Daoy (cell line): ENCODE results near the gene MYH7. TPM values are rescaled to one million over a fixed set of nuclear protein-coding genes. Genes with fewer than 3 reads are reported as not detected.
"Not testable (repeated sequence)": the region's sequence is repeated elsewhere in the genome, so short reads cannot be mapped to it uniquely, and the experiment has no call there.

Experiments
- DNase-seq: peaks from one replicate; pipeline ENCODE4 v3.0.0-alpha.2; 2015; ENCODE audit warnings: low read depth
- total RNA-seq: library from RNA; depleted of rRNA; stranded (reverse); fragments of >200 nt; shearing (Covaris generic); gene quantifications from 2 replicates; pipeline ENCODE4 v1.2.3, GENCODE V29; 2014

Gene MYH7
- total RNA-seq, 1 experiment from 2014 or later, result not detected

- DNase-seq, result no peak
Observed at GRCh38 chr14:23387916-23388882, 47.3 kb downstream of the MYH7 start.

- no peak for DNase-seq
Observed at GRCh38 chr14:23386999-23387398, 48.5 kb downstream of the MYH7 start.

- not testable (repeated sequence) for DNase-seq
Observed at GRCh38 chr14:23386266-23386657, 49.2 kb downstream of the MYH7 start.

DNA sequence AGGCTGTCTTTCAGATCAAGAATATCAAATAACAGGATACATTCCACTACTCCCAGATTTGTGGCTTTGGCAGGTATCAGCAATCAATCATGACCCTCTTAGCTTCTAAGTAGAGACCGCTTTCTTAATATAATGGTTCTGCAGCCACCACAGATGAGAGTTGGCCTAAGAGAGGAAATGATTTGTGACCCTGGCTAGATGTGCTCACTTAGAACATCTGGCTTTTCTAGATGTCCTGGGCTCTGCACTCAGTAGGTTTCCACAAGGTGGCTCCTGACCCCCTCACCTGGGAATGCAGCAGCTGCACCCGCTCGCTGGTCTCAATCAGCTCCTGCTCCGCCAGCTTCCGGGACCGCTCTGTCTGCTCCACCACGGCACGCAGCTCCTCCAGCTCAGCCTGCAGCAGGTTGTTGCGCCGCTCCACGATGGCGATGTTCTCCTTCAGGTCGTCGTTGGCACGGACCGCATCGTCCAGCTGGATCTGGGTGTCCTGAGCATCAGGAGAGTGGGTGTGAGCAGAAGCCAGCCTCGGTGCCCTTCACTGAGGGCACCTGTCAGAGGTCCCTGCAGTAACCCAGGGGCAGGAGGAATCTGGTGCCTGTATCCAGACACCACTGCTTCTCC lies 49.7 kb downstream of the MYH7 start:
- no peak for DNase-seq

DNA sequence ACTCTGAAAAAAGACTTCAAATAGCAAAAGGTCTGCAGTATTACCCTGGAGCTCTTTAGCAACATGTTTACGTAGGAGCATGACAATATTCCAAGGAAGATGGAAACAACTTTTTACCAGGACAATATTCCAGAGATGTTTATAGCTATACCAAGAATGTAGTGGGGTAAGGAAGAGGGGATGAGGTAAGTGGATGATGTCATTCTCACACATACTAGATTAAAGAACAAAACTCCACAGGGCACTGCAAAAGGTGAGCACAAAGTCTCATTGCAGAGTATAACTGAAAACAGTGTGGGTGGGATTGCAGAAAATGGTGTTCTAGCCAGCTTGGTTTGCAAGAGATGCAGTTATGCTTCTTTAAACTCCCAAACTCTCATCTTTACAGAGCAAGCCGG lies 50.2 kb downstream of the MYH7 start:
- no peak for DNase-seq

- no peak for DNase-seq
Observed at GRCh38 chr14:23384364-23385080, 50.9 kb downstream of the MYH7 start.

DNA sequence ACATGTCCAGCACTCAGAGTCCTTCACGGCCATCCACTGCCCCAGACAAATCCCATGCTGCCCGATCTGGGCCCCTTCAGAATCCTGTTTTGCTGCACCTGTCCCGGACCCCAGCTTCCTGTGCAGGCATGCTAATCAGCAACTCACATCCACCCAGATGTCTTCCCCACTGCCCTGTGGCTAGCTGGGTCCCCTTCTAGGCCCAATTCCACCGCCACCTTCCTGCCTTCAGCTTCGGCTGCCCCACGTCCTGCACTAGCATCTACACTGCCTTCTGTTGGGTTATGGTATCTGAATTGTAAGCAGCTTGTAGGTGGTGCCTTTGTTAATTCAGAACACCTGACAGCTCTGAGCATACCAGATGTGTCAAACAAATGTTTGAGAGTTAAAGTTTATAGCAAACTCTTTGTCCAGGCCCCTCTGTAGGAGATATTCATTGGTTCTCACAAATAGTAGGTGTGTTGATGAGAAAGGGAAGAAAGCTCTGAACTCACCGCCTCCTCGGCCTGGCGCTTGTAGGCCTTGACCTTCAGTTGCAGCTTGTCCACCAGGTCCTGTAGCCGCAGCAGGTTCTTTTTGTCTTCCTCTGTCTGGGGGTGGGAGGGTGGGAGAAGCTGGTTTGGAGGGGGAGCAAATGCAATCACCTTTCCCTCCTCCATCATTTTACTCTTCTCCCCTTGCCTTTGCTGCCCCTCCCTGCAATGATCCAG lies 52.6 kb downstream of the MYH7 start:
- DNase-seq, result no peak

GRCh38 chr14:23382276-23382675 lies 53.2 kb downstream of the MYH7 start:
- no peak for DNase-seq

- no peak for DNase-seq
Observed at GRCh38 chr14:23381871-23382270, 53.6 kb downstream of the MYH7 start.

DNA sequence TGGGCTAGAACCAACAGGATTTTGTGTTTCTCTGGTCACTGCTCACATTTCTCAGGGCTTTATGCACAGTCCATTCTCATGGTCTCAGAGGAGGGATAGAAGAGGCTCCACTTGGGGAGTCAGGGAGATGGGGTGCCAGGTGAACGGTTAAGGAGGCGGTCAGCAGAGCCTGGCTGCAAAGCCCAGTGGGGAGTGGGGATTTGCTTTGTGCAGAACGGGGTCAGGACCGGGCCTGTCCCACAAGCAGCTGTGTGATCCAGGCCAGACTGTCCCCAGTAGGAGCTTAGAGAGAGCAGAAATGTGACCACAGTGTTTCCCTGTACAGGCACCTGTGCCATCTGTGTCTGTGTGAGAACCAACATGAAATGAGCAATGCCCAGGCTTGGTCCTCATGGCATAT lies 54.5 kb downstream of the MYH7 start:
- DNase-seq, result no peak

GRCh38 chr14:23380197-23380914 lies 55.1 kb downstream of the MYH7 start:
- DNase-seq, result no peak

DNA sequence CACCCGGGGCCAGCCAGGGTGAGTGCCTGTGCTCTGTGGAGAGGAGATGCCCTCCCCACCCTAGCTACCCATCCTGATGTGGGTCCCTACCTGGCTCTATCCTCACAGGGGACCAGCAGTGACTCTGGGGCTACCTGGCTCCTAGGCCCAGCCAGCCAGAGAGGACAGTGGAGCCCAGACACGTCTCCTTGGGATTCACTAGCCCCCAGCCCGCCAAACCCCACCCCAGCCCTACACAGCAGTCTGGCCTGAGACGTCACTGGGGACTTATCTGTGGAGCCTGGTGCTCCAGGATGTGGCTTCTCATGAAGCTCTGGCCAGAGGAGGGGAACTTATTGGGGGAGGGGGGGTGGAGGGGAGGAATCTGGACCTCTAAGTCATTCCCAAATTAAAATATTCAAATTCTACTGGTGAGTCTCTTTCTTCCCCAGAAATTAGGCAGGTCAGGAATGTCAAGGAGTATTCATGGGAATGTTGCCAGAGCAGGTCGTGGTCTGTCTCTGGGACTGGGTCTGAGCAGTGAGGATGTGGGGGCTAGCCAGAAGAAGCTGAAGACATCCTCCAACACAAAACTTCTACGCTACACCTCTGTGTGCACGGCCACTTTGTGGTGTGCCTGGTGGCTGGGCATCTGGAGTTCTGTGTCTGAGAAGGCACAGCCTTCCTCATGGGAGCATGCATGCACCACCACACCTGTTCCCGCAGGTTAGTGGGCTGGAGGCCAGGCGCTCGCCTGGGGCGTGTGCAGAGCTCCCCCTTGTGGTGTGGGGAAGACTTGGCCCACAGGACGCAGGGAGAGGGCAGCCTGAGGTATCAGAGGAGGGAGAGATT lies 55.9 kb downstream of the MYH7 start:
- peak; percentile 61 for DNase-seq

GRCh38 chr14:23378612-23379220 lies 56.7 kb downstream of the MYH7 start:
- no peak for DNase-seq

DNA sequence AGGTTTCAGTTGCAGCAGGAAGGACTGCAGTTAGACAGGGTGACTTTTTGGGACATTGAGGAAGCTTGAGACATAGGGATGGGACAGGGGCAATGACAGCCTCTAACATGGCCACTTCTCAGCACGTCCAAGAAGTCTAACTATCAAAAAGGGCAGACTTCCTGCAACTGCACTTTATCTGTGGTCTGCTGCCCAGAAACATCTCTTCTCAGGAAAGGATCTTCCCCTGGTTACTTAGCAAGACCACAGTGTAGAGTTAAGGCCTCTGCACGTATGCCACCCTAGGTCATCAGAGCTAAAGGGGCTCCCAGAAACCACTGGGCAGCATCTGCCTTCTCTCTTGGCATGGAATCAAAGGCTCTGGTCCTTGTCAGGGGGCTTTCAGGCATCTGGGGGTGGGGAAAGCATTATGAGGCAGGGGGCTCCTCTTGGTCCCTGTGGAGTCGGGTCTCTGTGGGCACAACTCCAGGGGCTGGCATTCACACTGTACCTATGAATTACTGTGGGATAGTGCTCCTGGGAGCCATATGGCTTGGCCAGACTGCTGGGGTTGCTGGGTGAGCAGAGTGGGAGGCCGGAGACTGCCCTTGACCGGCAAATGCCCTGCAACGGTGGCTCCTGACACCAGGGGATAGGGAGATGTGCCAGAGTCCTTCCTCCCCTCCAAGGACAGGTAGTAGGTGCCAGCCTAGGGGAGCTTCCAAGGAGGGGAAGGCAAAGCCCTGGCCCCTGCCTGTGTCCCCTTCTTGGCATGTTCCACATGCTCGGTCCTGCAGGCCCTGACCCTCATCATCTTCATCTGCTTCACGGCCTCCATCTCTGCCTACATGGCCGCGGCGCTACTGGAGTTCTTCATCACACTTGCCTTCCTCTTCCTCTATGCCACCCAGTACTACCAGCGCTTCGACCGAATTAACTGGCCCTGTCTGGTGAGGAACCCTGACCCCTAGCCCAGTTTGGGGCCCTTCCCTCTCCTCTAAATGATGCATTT lies 57.6 kb downstream of the MYH7 start:
- DNase-seq, result no peak

- DNase-seq, result no peak
Observed at GRCh38 chr14:23377198-23377550, 58.3 kb downstream of the MYH7 start.

DNA sequence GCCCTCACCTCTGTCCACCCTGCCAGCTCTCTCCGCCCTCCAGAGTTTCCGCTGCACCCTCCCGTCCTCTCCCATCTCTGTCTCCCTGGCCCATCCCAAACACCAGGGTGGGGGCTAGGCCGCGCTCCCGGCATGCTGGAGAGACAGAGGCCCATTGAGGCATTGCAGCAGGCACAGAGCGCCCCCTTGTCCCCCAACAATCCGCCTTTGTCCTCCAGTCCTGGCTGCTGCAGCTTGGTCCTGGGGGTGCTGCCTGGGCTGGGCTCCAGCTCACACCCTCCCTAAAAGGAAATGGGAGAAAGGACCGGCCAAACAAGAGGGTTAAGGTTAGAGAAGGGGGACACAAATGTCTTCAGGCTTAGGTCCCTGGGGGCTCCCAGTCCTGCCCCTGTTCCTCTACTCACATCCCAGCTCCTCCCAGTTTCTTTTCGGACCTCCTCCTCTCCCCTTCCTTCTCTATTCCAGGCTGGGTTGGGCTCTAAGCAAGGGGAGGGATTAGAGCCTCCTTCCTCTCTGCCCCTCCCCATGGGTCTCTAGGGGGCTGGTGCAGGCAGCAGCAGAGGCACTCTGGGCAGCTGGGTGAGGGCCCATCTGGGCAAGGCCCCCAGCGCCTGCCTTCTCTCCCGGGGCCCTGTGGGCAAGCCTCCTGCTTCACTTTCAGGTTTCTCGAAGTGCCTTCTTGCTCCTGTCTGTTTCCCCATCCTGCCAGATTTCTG lies 58.8 kb downstream of the MYH7 start, which contains the start of gene CMTM5:
CMTM5 (plus strand) TSS at position 565 of the 716 bp plus-strand sequence. CDS start 206 bp downstream, outside the sequence.
- no peak for DNase-seq

DNA sequence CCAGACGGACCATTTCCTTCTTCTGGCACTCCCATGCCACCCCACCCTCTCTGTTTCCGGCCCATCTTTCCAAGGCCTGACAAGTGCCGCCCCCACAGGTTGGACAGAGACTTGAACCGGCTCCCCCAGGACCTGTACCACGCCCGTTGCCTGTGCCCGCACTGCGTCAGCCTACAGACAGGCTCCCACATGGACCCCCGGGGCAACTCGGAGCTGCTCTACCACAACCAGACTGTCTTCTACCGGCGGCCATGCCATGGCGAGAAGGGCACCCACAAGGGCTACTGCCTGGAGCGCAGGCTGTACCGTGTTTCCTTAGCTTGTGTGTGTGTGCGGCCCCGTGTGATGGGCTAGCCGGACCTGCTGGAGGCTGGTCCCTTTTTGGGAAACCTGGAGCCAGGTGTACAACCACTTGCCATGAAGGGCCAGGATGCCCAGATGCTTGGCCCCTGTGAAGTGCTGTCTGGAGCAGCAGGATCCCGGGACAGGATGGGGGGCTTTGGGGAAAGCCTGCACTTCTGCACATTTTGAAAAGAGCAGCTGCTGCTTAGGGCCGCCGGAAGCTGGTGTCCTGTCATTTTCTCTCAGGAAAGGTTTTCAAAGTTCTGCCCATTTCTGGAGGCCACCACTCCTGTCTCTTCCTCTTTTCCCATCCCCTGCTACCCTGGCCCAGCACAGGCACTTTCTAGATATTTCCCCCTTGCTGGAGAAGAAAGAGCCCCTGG lies 59.8 kb downstream of the MYH7 start:
- DNase-seq, result no peak
